ENCODE measurements around the gene ITGA5. TPM values are rescaled to one million over a fixed set of nuclear protein-coding genes. Genes with fewer than 3 reads are reported as not detected.

ITGA5 gene
- total and polyA plus RNA-seq, 2 experiments from 2014 or later = 402 to 496 TPM

- TF ChIP-seq EZH2phosphoT487 (IDR thresholded peaks at IDR 0.05; ENCODE audit: insufficient read depth, low read depth) = no peak
- TF ChIP-seq EZH2 (IDR thresholded peaks at IDR 0.05; ENCODE audit: insufficient read depth, poor library complexity, severe bottlenecking) = no peak
- no peaks in the 10 kb centered on the region for H3K9me3 ChIP-seq (ENCODE audit: low read depth)
- no peak overlapping the region for H3K9ac ChIP-seq
- no peaks in the 10 kb centered on the region for H3K27me3 ChIP-seq (replicated peaks; ENCODE audit: insufficient read depth)
- no peaks in the 10 kb centered on the region for H3K79me2 ChIP-seq (ENCODE audit: insufficient read depth)
- in situ Hi-C loops (cut with MboI) = no loop called here
- H2AFZ ChIP-seq = no peak overlapping the region
- no peak overlapping the region for H3K4me3 ChIP-seq
- no peaks in the 10 kb centered on the region for H3K9me2 ChIP-seq (ENCODE audit: insufficient read depth)
- no peaks in the 10 kb centered on the region for H4K20me1 ChIP-seq (ENCODE audit: insufficient read depth)
- no peak overlapping the region for H3K4me2 ChIP-seq (ENCODE audit: unreplicated experiment)
- H3K36me3 ChIP-seq (ENCODE audit: low read depth) = no peaks in the 10 kb centered on the region
- 38 to 57% methylated on average over 2 of the region's 2 CpGs for WGBS, 2 experiments (ENCODE audit: low coverage in 1 of 2, low lambda C conversion rate in 2 of 2, missing lambda C conversion rate in 2 of 2)
- no peaks in the 10 kb centered on the region for H3F3A ChIP-seq (ENCODE audit: insufficient read depth)
- H3K27ac ChIP-seq = no peak overlapping the region
- DNase-seq = no peak
- peaks cover 11% of the 10 kb centered on the region for H3K4me1 ChIP-seq (ENCODE audit: insufficient read depth)
Observed at GRCh38 chr12:54442099-54442498, 23.0 kb upstream of the ITGA5 start.

- in situ Hi-C loops (cut with MboI) = no loop called here
- 32% methylated on average over 10 of the region's 10 CpGs for WGBS, 2 experiments (ENCODE audit: low coverage in 1 of 2, low lambda C conversion rate in 2 of 2, missing lambda C conversion rate in 2 of 2)
- peak overlapping the region; percentile 9; the same call in 1 of the 2 replicates for H2AFZ ChIP-seq
Observed at GRCh38 chr12:54439521-54440255, 20.6 kb upstream of the ITGA5 start.

GRCh38 chr12:54439096-54439495, 20.0 kb upstream of the ITGA5 start:
- DNase-seq = no peak
- no peaks in the 10 kb centered on the region for H3K27me3 ChIP-seq (replicated peaks; ENCODE audit: insufficient read depth)
- no peaks in the 10 kb centered on the region for H3K9me3 ChIP-seq (ENCODE audit: low read depth)
- TF ChIP-seq EZH2phosphoT487 (IDR thresholded peaks at IDR 0.05; ENCODE audit: insufficient read depth, low read depth) (no peak), EZH2 (IDR thresholded peaks at IDR 0.05; ENCODE audit: insufficient read depth, poor library complexity, severe bottlenecking) (no peak)
- in situ Hi-C loops (cut with MboI) = no loop called here
- H2AFZ ChIP-seq = peak overlapping the region; percentile 9; the same call in 1 of the 2 replicates
- no peaks in the 10 kb centered on the region for H4K20me1 ChIP-seq (ENCODE audit: insufficient read depth)
- H3K79me2 ChIP-seq (ENCODE audit: insufficient read depth) = no peaks in the 10 kb centered on the region
- no peaks in the 10 kb centered on the region for H3K9me2 ChIP-seq (ENCODE audit: insufficient read depth)
- H3K4me3 ChIP-seq = no peak overlapping the region
- no peaks in the 10 kb centered on the region for H3K36me3 ChIP-seq (ENCODE audit: low read depth)
- H3K4me2 ChIP-seq (ENCODE audit: unreplicated experiment) = no peak overlapping the region
- peaks cover 13% of the 10 kb centered on the region for H3K4me1 ChIP-seq (ENCODE audit: insufficient read depth)
- 68 to 100% methylated on average over 1 of the region's 1 CpG for WGBS, 2 experiments (ENCODE audit: low coverage in 1 of 2, low lambda C conversion rate in 2 of 2, missing lambda C conversion rate in 2 of 2)
- H3K9ac ChIP-seq = peak overlapping the region; percentile 38
- H3K27ac ChIP-seq = peak overlapping the region; percentile 8; the same call in 1 of the 2 replicates
- no peaks in the 10 kb centered on the region for H3F3A ChIP-seq (ENCODE audit: insufficient read depth)

More at GRCh38 chr12:54439521-54440255, 20.6 kb upstream of the ITGA5 start:
- H3K9me2 ChIP-seq (ENCODE audit: insufficient read depth) = no peaks in the 10 kb centered on the region
- no peak overlapping the region for H3K4me3 ChIP-seq
- no peaks in the 10 kb centered on the region for H4K20me1 ChIP-seq (ENCODE audit: insufficient read depth)
- H3F3A ChIP-seq (ENCODE audit: insufficient read depth) = no peaks in the 10 kb centered on the region
- H3K36me3 ChIP-seq (ENCODE audit: low read depth) = no peaks in the 10 kb centered on the region
- peaks cover 13% of the 10 kb centered on the region for H3K4me1 ChIP-seq (ENCODE audit: insufficient read depth)
- peak overlapping the region; percentile 38 for H3K9ac ChIP-seq
- no peaks in the 10 kb centered on the region for H3K79me2 ChIP-seq (ENCODE audit: insufficient read depth)
- peak; percentile 87 for DNase-seq
- peak overlapping the region; percentile 8; the same call in 1 of the 2 replicates for H3K27ac ChIP-seq
- H3K27me3 ChIP-seq (replicated peaks; ENCODE audit: insufficient read depth) = no peaks in the 10 kb centered on the region
- H3K4me2 ChIP-seq (ENCODE audit: unreplicated experiment) = no peak overlapping the region
- no peaks in the 10 kb centered on the region for H3K9me3 ChIP-seq (ENCODE audit: low read depth)
- TF ChIP-seq EZH2 (IDR thresholded peaks at IDR 0.05; ENCODE audit: insufficient read depth, poor library complexity, severe bottlenecking) = no peak
- TF ChIP-seq EZH2phosphoT487 (IDR thresholded peaks at IDR 0.05; ENCODE audit: insufficient read depth, low read depth) = no peak

- Histone ChIP-seq H3K36me3 (ENCODE audit: low read depth) (no peaks in the 10 kb centered on the region), H3F3A (ENCODE audit: insufficient read depth) (no peaks in the 10 kb centered on the region), H4K20me1 (ENCODE audit: insufficient read depth) (no peaks in the 10 kb centered on the region), H3K9me2 (ENCODE audit: insufficient read depth) (no peaks in the 10 kb centered on the region), H3K4me2 (ENCODE audit: unreplicated experiment) (no peak overlapping the region), H3K27ac (no peak overlapping the region), H3K9ac (no peak overlapping the region), H3K27me3 (replicated peaks; ENCODE audit: insufficient read depth) (no peaks in the 10 kb centered on the region), H3K79me2 (ENCODE audit: insufficient read depth) (no peaks in the 10 kb centered on the region), H3K4me3 (no peak overlapping the region), H3K9me3 (ENCODE audit: low read depth) (no peaks in the 10 kb centered on the region), H3K4me1 (ENCODE audit: insufficient read depth) (peaks cover 13% of the 10 kb centered on the region), H2AFZ (no peak overlapping the region)
- in situ Hi-C loops (cut with MboI) = no loop called here
- DNase-seq = no peak
- WGBS, 2 experiments (ENCODE audit: low coverage in 1 of 2, low lambda C conversion rate in 2 of 2, missing lambda C conversion rate in 2 of 2) = 91 to 93% methylated on average over 1 of the region's 1 CpG
- no peak for TF ChIP-seq EZH2phosphoT487 (IDR thresholded peaks at IDR 0.05; ENCODE audit: insufficient read depth, low read depth)
- no peak for TF ChIP-seq EZH2 (IDR thresholded peaks at IDR 0.05; ENCODE audit: insufficient read depth, poor library complexity, severe bottlenecking)
Observed at GRCh38 chr12:54438517-54438916, 19.5 kb upstream of the ITGA5 start.
